PC-9 (cell line): ENCODE measurements around the gene KLHL40.

Experiments used
- EZH2 ChIP-seq: fragments of 200-600 bp; sonication (generic); IDR thresholded peaks from 2 replicates; pipeline ENCODE4 v1.8.0; 2017; ENCODE audit warnings: antibody characterized with exemption, low read depth
- TF ChIP-seq, protein P1 (sequence below): fragments of 200-600 bp; sonication (generic); conservative IDR thresholded peaks from 2 replicates; pipeline ENCODE4 v1.6.1; 2017; ENCODE audit warnings: mixed run types, antibody characterized with exemption, mild to moderate bottlenecking, moderate library complexity

GRCh38 chr3:42696356-42697288 is 11.3 kb downstream of the KLHL40 start:
- TF ChIP-seq, protein P1, sequence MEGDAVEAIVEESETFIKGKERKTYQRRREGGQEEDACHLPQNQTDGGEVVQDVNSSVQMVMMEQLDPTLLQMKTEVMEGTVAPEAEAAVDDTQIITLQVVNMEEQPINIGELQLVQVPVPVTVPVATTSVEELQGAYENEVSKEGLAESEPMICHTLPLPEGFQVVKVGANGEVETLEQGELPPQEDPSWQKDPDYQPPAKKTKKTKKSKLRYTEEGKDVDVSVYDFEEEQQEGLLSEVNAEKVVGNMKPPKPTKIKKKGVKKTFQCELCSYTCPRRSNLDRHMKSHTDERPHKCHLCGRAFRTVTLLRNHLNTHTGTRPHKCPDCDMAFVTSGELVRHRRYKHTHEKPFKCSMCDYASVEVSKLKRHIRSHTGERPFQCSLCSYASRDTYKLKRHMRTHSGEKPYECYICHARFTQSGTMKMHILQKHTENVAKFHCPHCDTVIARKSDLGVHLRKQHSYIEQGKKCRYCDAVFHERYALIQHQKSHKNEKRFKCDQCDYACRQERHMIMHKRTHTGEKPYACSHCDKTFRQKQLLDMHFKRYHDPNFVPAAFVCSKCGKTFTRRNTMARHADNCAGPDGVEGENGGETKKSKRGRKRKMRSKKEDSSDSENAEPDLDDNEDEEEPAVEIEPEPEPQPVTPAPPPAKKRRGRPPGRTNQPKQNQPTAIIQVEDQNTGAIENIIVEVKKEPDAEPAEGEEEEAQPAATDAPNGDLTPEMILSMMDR = no peak
- TF ChIP-seq EZH2 = no peak
